Prostate gland (tissue), 2 donors: ENCODE results near the gene RECQL5. TPM values are rescaled to one million over a fixed set of nuclear protein-coding genes. Genes with fewer than 3 reads are reported as not detected.

Experiments
- DNase-seq: peaks from one replicate; pipeline ENCODE4 v3.0.0-alpha.2; 2019; ENCODE audit warnings: low spot score
- H3K27ac ChIP-seq, 2 donors: fragments of 200-600 bp; sonication (generic); 2 replicates each; pipeline ENCODE4 v1.5.1; 2017 to 2019
- H3K27me3 ChIP-seq: fragments of 200-600 bp; sonication (generic); replicated peaks from 2 replicates; pipeline ENCODE4 v1.5.1; 2019; ENCODE audit not compliant: insufficient read depth
- H3K36me3 ChIP-seq, 2 donors: fragments of 200-600 bp; sonication (generic); 1 replicate in 1 of 2; 2 replicates in 1 of 2; pipeline versions ENCODE4 v1.5.1 to v1.8.1; 2017 to 2019
- H3K4me1 ChIP-seq: fragments of 200-600 bp; sonication (generic); replicated peaks from 2 replicates; pipeline ENCODE4 v1.5.1; 2019
- H3K4me3 ChIP-seq, 2 donors: fragments of 200-600 bp; sonication (generic); 2 replicates each; pipeline ENCODE4 v1.5.1; 2017 to 2019
- H3K9me3 ChIP-seq: fragments of 200-600 bp; sonication (generic); 2 replicates; pipeline ENCODE4 v1.5.1; 2017
- CTCF ChIP-seq, 4 experiments: fragments of 200-600 bp in 2 of 4; fragments of 450-650 bp in 2 of 4; sonication (generic) in 2 of 4; IDR thresholded peaks; 1 replicate in 3 of 4; 2 replicates in 1 of 4; pipeline ENCODE4 v1.5.1; 2016 to 2019; ENCODE audit warnings: antibody characterized with exemption in 4 of 4, mild to moderate bottlenecking in 2 of 4, moderate library complexity in 2 of 4
- POLR2A ChIP-seq: fragments of 450-650 bp; IDR thresholded peaks from one replicate; pipeline ENCODE4 v1.6.1; 2016; ENCODE audit warnings: antibody characterized with exemption, mild to moderate bottlenecking
- POLR2AphosphoS5 ChIP-seq: sonication (generic); formaldehyde crosslinking; IDR thresholded peaks from one replicate; pipeline ENCODE4 v1.6.1; 2017; ENCODE audit warnings: antibody characterized with exemption
- WGBS: methylation state at CpG from one replicate; pipeline ENCODE4 v1.1.5; 2018; 5-methylcytosine and 5-hydroxymethylcytosine counted together
- intact Hi-C: fragments of 100-400 bp; cut with DNase I; formaldehyde crosslinking; loops from one replicate; pipeline ENCODE4 v1.14.2; 2022
- total RNA-seq, 2 donors: library from RNA; depleted of rRNA; stranded (reverse); fragments of >200 nt; gene quantifications; one replicate each; pipeline ENCODE4 v1.1.0, GENCODE V29; 2016

The RECQL5 gene
- total RNA-seq, 2 donors from 2014 or later, result 33.6 to 132 TPM

GRCh38 chr17:75627094-75627493, 39.9 kb downstream of the RECQL5 start:
- intact Hi-C loops, result no loop called here
- Histone ChIP-seq H3K27me3 (no peaks in the 10 kb centered on the region), H3K9me3 (no peaks in the 10 kb centered on the region), H3K36me3 (peaks cover 0 to 3% of the 10 kb centered on the region in 2 donors), H3K4me3 (no peak overlapping the region), H3K27ac (no peak overlapping the region), H3K4me1 (no peaks in the 10 kb centered on the region)
- TF ChIP-seq POLR2AphosphoS5, result no peak
- no peak for TF ChIP-seq CTCF (IDR thresholded peaks at IDR 0.05)
- no peak for TF ChIP-seq POLR2A
- WGBS, result 96% methylated on average over 10 of the region's 10 CpGs
- no peak for DNase-seq

GRCh38 chr17:75626496-75627038, 40.4 kb downstream of the RECQL5 start:
- Histone ChIP-seq H3K36me3 (peaks cover 0 to 3% of the 10 kb centered on the region in 2 donors), H3K4me3 (no peak overlapping the region), H3K27ac (no peak overlapping the region), H3K4me1 (no peaks in the 10 kb centered on the region), H3K9me3 (no peaks in the 10 kb centered on the region), H3K27me3 (no peaks in the 10 kb centered on the region)
- 69% methylated on average over 11 of the region's 11 CpGs for WGBS
- no peak for TF ChIP-seq POLR2A
- no peak for TF ChIP-seq CTCF (IDR thresholded peaks at IDR 0.05)
- TF ChIP-seq POLR2AphosphoS5, result no peak
- no peak for DNase-seq
- intact Hi-C loops, result no loop called here

- H3K9me3 ChIP-seq, result no peaks in the 10 kb centered on the region
- H3K27me3 ChIP-seq, result no peaks in the 10 kb centered on the region
- H3K27ac ChIP-seq, result no peak overlapping the region
- intact Hi-C loops, result no loop called here
- WGBS, result 85% methylated on average over 8 of the region's 15 CpGs
- no peak overlapping the region for H3K4me3 ChIP-seq
- H3K4me1 ChIP-seq, result no peaks in the 10 kb centered on the region
- H3K36me3 ChIP-seq, result peaks cover 0 to 3% of the 10 kb centered on the region in 2 donors
- TF ChIP-seq CTCF (IDR thresholded peaks at IDR 0.05), result peak in 2 of 4 experiments; percentile 24 to 45
- no peak for TF ChIP-seq POLR2AphosphoS5
- no peak for DNase-seq
These were observed 41.0 kb downstream of the RECQL5 start for GRCh38 chr17:75625813-75626486.

- Histone ChIP-seq H3K27me3 (no peaks in the 10 kb centered on the region), H3K4me1 (no peaks in the 10 kb centered on the region), H3K9me3 (no peaks in the 10 kb centered on the region), H3K27ac (no peak overlapping the region), H3K36me3 (peaks cover 0 to 3% of the 10 kb centered on the region in 2 donors), H3K4me3 (no peak overlapping the region)
- TF ChIP-seq CTCF (IDR thresholded peaks at IDR 0.05) (no peak), POLR2A (no peak), POLR2AphosphoS5 (no peak)
- no peak for DNase-seq
- intact Hi-C loops, result no loop called here
- WGBS, result 85% methylated on average over 23 of the region's 23 CpGs
These were observed 42.1 kb downstream of the RECQL5 start for GRCh38 chr17:75624714-75625345.
